Endothelial cell of umbilical vein (primary cell): ENCODE data around the gene KRTAP19-3.

Experiments
- EZH2 ChIP-seq: IDR thresholded peaks from 2 replicates; pipeline ENCODE4 v1.6.1; 2012; ENCODE audit warnings: borderline replicate concordance, low read depth, mild to moderate bottlenecking, moderate library complexity, low read length, inconsistent platforms; ENCODE audit not compliant: severe bottlenecking
- FOS ChIP-seq: IDR thresholded peaks from 2 replicates; pipeline ENCODE4 v1.6.1; 2011; ENCODE audit warnings: mild to moderate bottlenecking, low read length, moderate library complexity, borderline replicate concordance; ENCODE audit not compliant: insufficient read depth
- JUN ChIP-seq: IDR thresholded peaks from 2 replicates; pipeline ENCODE4 v1.6.1; 2011; ENCODE audit warnings: borderline replicate concordance, low read depth; ENCODE audit not compliant: insufficient read length, insufficient read depth
- MYC ChIP-seq: IDR thresholded peaks from one replicate; pipeline ENCODE4 v1.6.1; 2011; ENCODE audit warnings: mild to moderate bottlenecking, low read depth, low read length
- POLR2A ChIP-seq: IDR thresholded peaks from 2 replicates; pipeline ENCODE4 v1.6.1; 2012; ENCODE audit warnings: low read depth, mild to moderate bottlenecking, control low read depth, low read length
- POLR2AphosphoS5 ChIP-seq: IDR thresholded peaks from 2 replicates; pipeline ENCODE4 v1.6.1; 2012; ENCODE audit warnings: low read depth, mild to moderate bottlenecking, control low read depth, low read length, moderate library complexity; ENCODE audit not compliant: insufficient read depth
- TF ChIP-seq, protein P1 (sequence below), 2 donors: IDR thresholded peaks; 1 replicate in 1 of 2; 2 replicates in 1 of 2; pipeline ENCODE4 v1.5.1; 2011; ENCODE audit warnings: low read length in 2 of 2, mild to moderate bottlenecking in 2 of 2, moderate library complexity in 2 of 2, control low read depth in 1 of 2, inconsistent platforms in 1 of 2, low read depth in 1 of 2; ENCODE audit not compliant: insufficient read depth in 1 of 2; ENCODE audit errors: extremely low read depth in 1 of 2
- TF ChIP-seq, protein P2 (sequence below): IDR thresholded peaks from 2 replicates; pipeline ENCODE4 v1.6.1; 2011; ENCODE audit not compliant: insufficient read depth, insufficient read length

DNA sequence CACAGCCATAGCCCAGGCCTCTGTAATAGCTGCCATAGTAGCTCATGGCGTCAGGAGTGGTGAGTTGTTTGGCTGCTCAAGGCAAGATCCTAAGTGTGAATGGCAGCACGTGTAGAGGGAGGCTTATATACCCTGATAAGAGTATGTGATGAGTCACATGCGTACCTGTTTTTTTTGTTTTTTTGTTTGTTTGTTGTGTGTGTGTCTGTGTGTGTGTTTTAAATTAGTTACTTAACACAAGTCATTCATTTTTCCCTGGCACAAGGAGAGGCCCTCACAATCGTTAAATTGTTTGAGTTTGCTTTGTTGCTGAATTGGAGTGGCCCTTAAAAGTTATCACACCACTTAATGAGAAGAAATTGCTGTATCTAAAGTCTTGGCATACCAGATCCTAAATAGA is 5.3 kb upstream of the KRTAP19-3 start, which contains the start of gene KRTAP19-4:
- no peak for TF ChIP-seq POLR2A
- TF ChIP-seq, protein P1, sequence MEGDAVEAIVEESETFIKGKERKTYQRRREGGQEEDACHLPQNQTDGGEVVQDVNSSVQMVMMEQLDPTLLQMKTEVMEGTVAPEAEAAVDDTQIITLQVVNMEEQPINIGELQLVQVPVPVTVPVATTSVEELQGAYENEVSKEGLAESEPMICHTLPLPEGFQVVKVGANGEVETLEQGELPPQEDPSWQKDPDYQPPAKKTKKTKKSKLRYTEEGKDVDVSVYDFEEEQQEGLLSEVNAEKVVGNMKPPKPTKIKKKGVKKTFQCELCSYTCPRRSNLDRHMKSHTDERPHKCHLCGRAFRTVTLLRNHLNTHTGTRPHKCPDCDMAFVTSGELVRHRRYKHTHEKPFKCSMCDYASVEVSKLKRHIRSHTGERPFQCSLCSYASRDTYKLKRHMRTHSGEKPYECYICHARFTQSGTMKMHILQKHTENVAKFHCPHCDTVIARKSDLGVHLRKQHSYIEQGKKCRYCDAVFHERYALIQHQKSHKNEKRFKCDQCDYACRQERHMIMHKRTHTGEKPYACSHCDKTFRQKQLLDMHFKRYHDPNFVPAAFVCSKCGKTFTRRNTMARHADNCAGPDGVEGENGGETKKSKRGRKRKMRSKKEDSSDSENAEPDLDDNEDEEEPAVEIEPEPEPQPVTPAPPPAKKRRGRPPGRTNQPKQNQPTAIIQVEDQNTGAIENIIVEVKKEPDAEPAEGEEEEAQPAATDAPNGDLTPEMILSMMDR (IDR thresholded peaks at IDR 0.05; ENCODE audit: extremely low read depth in 1 of 2, insufficient read depth in 1 of 2, low read depth in 1 of 2, low read length in 2 of 2): no peak
- TF ChIP-seq FOS: no peak
- TF ChIP-seq POLR2AphosphoS5: no peak
- TF ChIP-seq EZH2: no peak
- TF ChIP-seq, protein P2, sequence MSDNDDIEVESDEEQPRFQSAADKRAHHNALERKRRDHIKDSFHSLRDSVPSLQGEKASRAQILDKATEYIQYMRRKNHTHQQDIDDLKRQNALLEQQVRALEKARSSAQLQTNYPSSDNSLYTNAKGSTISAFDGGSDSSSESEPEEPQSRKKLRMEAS: no peak
- no peak for TF ChIP-seq JUN
- TF ChIP-seq MYC: no peak
